HG02973 (cell line): ENCODE data around the gene SNED1.

Experiments
- ATAC-seq: cut with Tn5 transposase; IDR thresholded peaks from one replicate; pipeline ENCODE4 v1.9.1; 2021; ENCODE audit warnings: moderate library complexity; ENCODE audit not compliant: unreplicated experiment

Gene SNED1

GRCh38 chr2:240997856-240998705 is at the start of gene SNED1:
TSS of gene SNED1 (plus strand) at chr2:240998618. CDS start at chr2:240998838, 220 bp downstream.
- no peak for ATAC-seq

GRCh38 chr2:240948905-240949790 is 49.3 kb upstream of the SNED1 start:
- ATAC-seq: no peak

- ATAC-seq: no peak
Observed at GRCh38 chr2:240949791-240950705, 48.4 kb upstream of the SNED1 start.

- ATAC-seq: no peak
Observed at GRCh38 chr2:240951045-240951594, 47.3 kb upstream of the SNED1 start.

- ATAC-seq: no peak
Observed at GRCh38 chr2:240952496-240953246, 45.7 kb upstream of the SNED1 start.

- ATAC-seq: no peak
Observed at GRCh38 chr2:240953426-240954410, 44.7 kb upstream of the SNED1 start.

GRCh38 chr2:240954436-240955305 is 43.7 kb upstream of the SNED1 start:
- no peak for ATAC-seq

- ATAC-seq: no peak
Observed at GRCh38 chr2:240955306-240956170, 42.9 kb upstream of the SNED1 start.

GRCh38 chr2:240956171-240956934 is 42.1 kb upstream of the SNED1 start:
- no peak for ATAC-seq

GRCh38 chr2:240956935-240957655 is 41.3 kb upstream of the SNED1 start:
- no peak for ATAC-seq

- ATAC-seq: no peak
Observed at GRCh38 chr2:240957656-240958365, 40.6 kb upstream of the SNED1 start.

GRCh38 chr2:240958366-240959213 is 39.8 kb upstream of the SNED1 start:
- ATAC-seq: no peak

GRCh38 chr2:240959214-240959940 is 39.0 kb upstream of the SNED1 start:
- ATAC-seq: no peak
